Mononuclear cell (primary cell): ENCODE measurements around the gene PLAAT1. TPM values are rescaled to one million over a fixed set of nuclear protein-coding genes. Genes with fewer than 3 reads are reported as not detected.

Source experiments
- H3K27me3 ChIP-seq: 2 replicates; pipeline ENCODE4 v1.6.0; 2011; ENCODE audit warnings: low read length, control low read depth; ENCODE audit not compliant: insufficient read depth
- H3K4me1 ChIP-seq: 2 replicates; pipeline ENCODE4 v1.5.1; 2011; ENCODE audit warnings: mild to moderate bottlenecking, low read length, control low read depth; ENCODE audit not compliant: insufficient read depth
- H3K4me3 ChIP-seq: 2 replicates; pipeline ENCODE4 v1.5.1; 2011; ENCODE audit warnings: mild to moderate bottlenecking, low read length, moderate library complexity
- H3K9me3 ChIP-seq: 2 replicates; pipeline ENCODE4 v1.5.1; 2011; ENCODE audit warnings: low read depth, mild to moderate bottlenecking, control low read depth, low read length
- total RNA-seq: library from RNA; depleted of rRNA; stranded (reverse); fragments of >200 nt; gene quantifications from one replicate; pipeline ENCODE4 v1.2.3, GENCODE V29; 2012

PLAAT1 gene
- total RNA-seq, 1 donor = 0.52 TPM

GRCh38 chr3:193236599-193236998 is 4.4 kb upstream of the PLAAT1 start:
- Histone ChIP-seq H3K27me3 (peaks cover 22% of the 10 kb centered on the region), H3K4me3 (no peak overlapping the region), H3K4me1 (no peaks in the 10 kb centered on the region), H3K9me3 (no peaks in the 10 kb centered on the region)

- Histone ChIP-seq H3K9me3 (no peaks in the 10 kb centered on the region), H3K4me1 (no peaks in the 10 kb centered on the region), H3K27me3 (peaks cover 25% of the 10 kb centered on the region), H3K4me3 (no peak overlapping the region)
Observed at GRCh38 chr3:193237030-193237429, 4.0 kb upstream of the PLAAT1 start.

GRCh38 chr3:193240436-193240849 is 579 bp upstream of the PLAAT1 start:
- Histone ChIP-seq H3K4me1 (no peaks in the 10 kb centered on the region), H3K9me3 (no peaks in the 10 kb centered on the region), H3K27me3 (peaks cover 33% of the 10 kb centered on the region), H3K4me3 (no peak overlapping the region)

GRCh38 chr3:193241716-193242115 is 694 bp downstream of the PLAAT1 start:
- Histone ChIP-seq H3K4me1 (no peaks in the 10 kb centered on the region), H3K9me3 (no peaks in the 10 kb centered on the region), H3K4me3 (no peak overlapping the region), H3K27me3 (peaks cover 33% of the 10 kb centered on the region)

GRCh38 chr3:193243571-193243970 is 2.5 kb downstream of the PLAAT1 start:
- no peak overlapping the region for H3K4me3 ChIP-seq
- peaks cover 12% of the 10 kb centered on the region for H3K9me3 ChIP-seq
- H3K4me1 ChIP-seq = no peaks in the 10 kb centered on the region
- peaks cover 33% of the 10 kb centered on the region for H3K27me3 ChIP-seq

- peaks cover 27% of the 10 kb centered on the region for H3K9me3 ChIP-seq
- no peaks in the 10 kb centered on the region for H3K4me1 ChIP-seq
- no peak overlapping the region for H3K4me3 ChIP-seq
- no peaks in the 10 kb centered on the region for H3K27me3 ChIP-seq
Observed at GRCh38 chr3:193248848-193249468, 7.9 kb downstream of the PLAAT1 start.

- Histone ChIP-seq H3K4me3 (no peak overlapping the region), H3K27me3 (no peaks in the 10 kb centered on the region), H3K9me3 (peaks cover 27% of the 10 kb centered on the region), H3K4me1 (no peaks in the 10 kb centered on the region)
Observed at GRCh38 chr3:193250492-193250891, 9.5 kb downstream of the PLAAT1 start.

- Histone ChIP-seq H3K4me1 (no peaks in the 10 kb centered on the region), H3K27me3 (no peaks in the 10 kb centered on the region), H3K9me3 (peaks cover 9% of the 10 kb centered on the region), H3K4me3 (no peak overlapping the region)
Observed at GRCh38 chr3:193253986-193254660, 13.1 kb downstream of the PLAAT1 start.

- H3K9me3 ChIP-seq = no peaks in the 10 kb centered on the region
- no peaks in the 10 kb centered on the region for H3K27me3 ChIP-seq
- H3K4me3 ChIP-seq = no peak overlapping the region
- H3K4me1 ChIP-seq = no peaks in the 10 kb centered on the region
Observed at GRCh38 chr3:193261970-193262369, 20.9 kb downstream of the PLAAT1 start.

GRCh38 chr3:193262707-193263106 is 21.7 kb downstream of the PLAAT1 start:
- H3K9me3 ChIP-seq = no peaks in the 10 kb centered on the region
- H3K27me3 ChIP-seq = no peaks in the 10 kb centered on the region
- H3K4me1 ChIP-seq = no peaks in the 10 kb centered on the region
- H3K4me3 ChIP-seq = no peak overlapping the region

GRCh38 chr3:193269343-193270028 is 28.5 kb downstream of the PLAAT1 start:
- Histone ChIP-seq H3K4me3 (no peak overlapping the region), H3K9me3 (no peaks in the 10 kb centered on the region), H3K4me1 (no peaks in the 10 kb centered on the region), H3K27me3 (no peaks in the 10 kb centered on the region)

GRCh38 chr3:193270451-193270850 is 29.4 kb downstream of the PLAAT1 start:
- Histone ChIP-seq H3K27me3 (no peaks in the 10 kb centered on the region), H3K4me1 (no peaks in the 10 kb centered on the region), H3K9me3 (no peaks in the 10 kb centered on the region)

GRCh38 chr3:193271101-193271840 is 30.2 kb downstream of the PLAAT1 start:
- no peaks in the 10 kb centered on the region for H3K4me1 ChIP-seq
- no peak overlapping the region for H3K4me3 ChIP-seq
- no peaks in the 10 kb centered on the region for H3K9me3 ChIP-seq
- no peaks in the 10 kb centered on the region for H3K27me3 ChIP-seq

More at GRCh38 chr3:193270451-193270850, 29.4 kb downstream of the PLAAT1 start:
- no peak overlapping the region for H3K4me3 ChIP-seq

- peaks cover 8% of the 10 kb centered on the region for H3K9me3 ChIP-seq
- no peaks in the 10 kb centered on the region for H3K4me1 ChIP-seq
- no peaks in the 10 kb centered on the region for H3K27me3 ChIP-seq
- no peak overlapping the region for H3K4me3 ChIP-seq
Observed at GRCh38 chr3:193292386-193292785, 51.4 kb downstream of the PLAAT1 start.

- no peak overlapping the region for H3K4me3 ChIP-seq
Observed at GRCh38 chr3:193295985-193296384, 55.0 kb downstream of the PLAAT1 start.

More at GRCh38 chr3:193295985-193296384, 55.0 kb downstream of the PLAAT1 start:
- Histone ChIP-seq H3K27me3 (no peaks in the 10 kb centered on the region), H3K9me3 (peaks cover 8% of the 10 kb centered on the region), H3K4me1 (no peaks in the 10 kb centered on the region)
